GM12878 (cell line): ENCODE data around the gene MDFI. TPM values are rescaled to one million over a fixed set of nuclear protein-coding genes. Genes with fewer than 3 reads are reported as not detected.

Source experiments
- ATAC-seq: fragments of 200-7000 bp; cut with Tn5 transposase; 3 replicates; pipeline ENCODE4 v1.9.1; 2020; ENCODE audit warnings: mild to moderate bottlenecking, moderate library complexity
- BruUV-seq: library from RNA; stranded (reverse); fragments of 400-500 nt; replicated peaks from 2 replicates; lab custom pipeline; 2021; lab: Mats Ljungman, UMichigan
- CTCF ChIA-PET: fragments of 300-600 bp; sonication (Branson Sonifier 250); formaldehyde crosslinking; extraction: SDS; loops from one replicate; lab custom pipeline; 2021; ENCODE audit warnings: inconsistent platforms; lab: Yijun Ruan, JAX
- POLR2A ChIA-PET: fragments of 350-600 bp; formaldehyde crosslinking; extraction: SDS; loops from one replicate; lab custom pipeline; 2021; ENCODE audit warnings: inconsistent platforms; lab: Charles Lee
- RAD21 ChIA-PET: fragments of 300-600 bp; sonication (Branson Sonifier 250); formaldehyde crosslinking; loops from one replicate; lab custom pipeline; 2023; ENCODE audit warnings: antibody characterized with exemption; ENCODE audit not compliant: unreplicated experiment; lab: Charles Lee
- SMC1A ChIA-PET: fragments of 300-600 bp; sonication (Branson Sonifier 250); formaldehyde crosslinking; loops from one replicate; lab custom pipeline; 2023; ENCODE audit not compliant: unreplicated experiment, uncharacterized antibody; lab: Charles Lee
- DNase-seq: peaks from one replicate; pipeline ENCODE4 v3.0.0-alpha.2; 2011; ENCODE audit warnings: low read depth, low spot score
- FAIRE-seq: peaks from 3 replicates; lab custom pipeline; 2011; peaks lifted over from hg19 to GRCh38; lab: Jason Lieb, UNC
- H2AFZ ChIP-seq: 2 replicates; pipeline ENCODE4 v1.6.0; 2011; ENCODE audit warnings: low read depth, low read length, control low read depth; ENCODE audit not compliant: control insufficient read depth
- H3K27ac ChIP-seq: 2 replicates; pipeline ENCODE4 v1.5.1; 2011; ENCODE audit warnings: control low read depth; ENCODE audit not compliant: control insufficient read depth, insufficient read depth
- H3K27me3 ChIP-seq, 2 experiments: replicated peaks in 1 of 2; 2 replicates each; pipeline versions ENCODE4 v1.6.0 to v1.6.1; 2011; ENCODE audit warnings: low read length in 1 of 2; ENCODE audit not compliant: control insufficient read depth in 2 of 2, insufficient read depth in 2 of 2
- H3K36me3 ChIP-seq, 2 experiments: 2 replicates each; pipeline ENCODE4 v1.5.1; 2011; ENCODE audit warnings: low read length in 1 of 2; ENCODE audit not compliant: control insufficient read depth in 2 of 2, insufficient read depth in 2 of 2
- H3K4me1 ChIP-seq: 2 replicates; pipeline ENCODE4 v1.6.1; 2011; ENCODE audit warnings: mild to moderate bottlenecking, low read length, moderate library complexity, mixed read lengths; ENCODE audit not compliant: control insufficient read depth, insufficient read depth
- H3K4me2 ChIP-seq: 2 replicates; pipeline ENCODE4 v1.6.0; 2011; ENCODE audit warnings: control low read depth; ENCODE audit not compliant: control insufficient read depth, insufficient read depth
- H3K4me3 ChIP-seq: fragments of 200-600 bp; sonication (generic); 2 replicates; pipeline ENCODE4 v1.5.1; 2016
- H3K79me2 ChIP-seq: 2 replicates; pipeline ENCODE4 v1.6.0; 2011; ENCODE audit warnings: low read length; ENCODE audit not compliant: control insufficient read depth, insufficient read depth
- H3K9ac ChIP-seq: 2 replicates; pipeline ENCODE4 v1.8.0; 2011; ENCODE audit warnings: low read length, control low read depth, mixed read lengths; ENCODE audit not compliant: control insufficient read depth, insufficient read depth
- H3K9me3 ChIP-seq: replicated peaks from 3 replicates; pipeline ENCODE4 v1.5.1; 2011; ENCODE audit warnings: mild to moderate bottlenecking, low read length; ENCODE audit not compliant: control insufficient read depth, insufficient read depth
- H4K20me1 ChIP-seq: 2 replicates; pipeline ENCODE4 v1.6.0; 2011; ENCODE audit not compliant: control insufficient read depth, insufficient read depth
- CUX1 ChIP-seq: IDR thresholded peaks from 2 replicates; pipeline ENCODE4 v1.6.1; 2012; ENCODE audit warnings: improper control_type of control experiment, low read depth, low read length; ENCODE audit not compliant: insufficient replicate concordance
- E2F4 ChIP-seq: IDR thresholded peaks from 2 replicates; pipeline ENCODE4 v1.6.1; 2012; ENCODE audit warnings: low read depth, low read length, improper control_type of control experiment
- IKZF2 ChIP-seq, 2 experiments: fragments of 450-650 bp; IDR thresholded peaks; 2 replicates each; pipeline ENCODE4 v1.6.1; 2017; ENCODE audit warnings: mild to moderate bottlenecking in 2 of 2, moderate library complexity in 2 of 2
- PAX8 ChIP-seq: fragments of 450-650 bp; IDR thresholded peaks from 2 replicates; pipeline ENCODE4 v1.6.1; 2017; ENCODE audit warnings: mild to moderate bottlenecking, moderate library complexity
- POLR2AphosphoS5 ChIP-seq: IDR thresholded peaks from 2 replicates; pipeline ENCODE4 v1.6.1; 2011; ENCODE audit warnings: mild to moderate bottlenecking, low read length, inconsistent platforms
- YBX1 ChIP-seq: fragments of 450-650 bp; IDR thresholded peaks from 2 replicates; pipeline ENCODE4 v1.6.1; 2016; ENCODE audit warnings: antibody characterized with exemption
- ZNF687 ChIP-seq: fragments of 450-650 bp; IDR thresholded peaks from 2 replicates; pipeline ENCODE4 v1.6.1; 2017; ENCODE audit warnings: mild to moderate bottlenecking, moderate library complexity
- WGBS: methylation state at CpG from one replicate; pipeline ENCODE4 v1.1.6; 2016; ENCODE audit warnings: low lambda C conversion rate; ENCODE audit not compliant: insufficient replicate concordance, insufficient coverage; ENCODE audit errors: missing lambda C conversion rate; 5-methylcytosine and 5-hydroxymethylcytosine counted together
- in situ Hi-C: fragments of 300-500 bp; cut with MboI; formaldehyde crosslinking; loops from 9 replicates; pipeline ENCODE4 v1.14.3; 2018; ENCODE audit warnings: mixed read lengths
- intact Hi-C: fragments of 100-400 bp; cut with micrococcal nuclease; formaldehyde crosslinking; loops from one replicate; pipeline ENCODE4 v1.14.2; 2022; ENCODE audit not compliant: unreplicated experiment
- polyA plus RNA-seq, 11 experiments: library from polyadenylated mRNA; depleted of rRNA in 4 of 11; unstranded in 6 of 11; stranded (reverse) in 5 of 11; fragments of >200 nt; fragmentation: Nextera tagmentation in 4 of 11; fragmentation: Illumina TruSeq in 1 of 11; extraction: Ambion mirVana in 4 of 11; extraction: Trizol in 1 of 11; gene quantifications; 1 replicate in 1 of 11; 2 replicates in 10 of 11; pipeline versions ENCODE4 v1.2.1 to v1.2.3, GENCODE V29; 2011 to 2016; ENCODE audit warnings: inconsistent platforms in 2 of 11, missing spikeins in 2 of 11, low read depth in 1 of 11
- total RNA-seq, 4 experiments: library from RNA; depleted of rRNA in 3 of 4; stranded (reverse); fragments of >200 nt in 3 of 4; fragmentation: Illumina TruSeq in 1 of 4; extraction: Trizol in 1 of 4; gene quantifications; 2 replicates each; pipeline versions ENCODE4 v1.2.1 to v1.2.3, GENCODE V29; 2013 to 2021

MDFI gene
- total and polyA plus RNA-seq, 10 of the 15 experiments (the other 5 are each of a cell fraction or from before 2014, with no cell fraction given): not detected

- CTCF ChIA-PET: no interaction called here
These were observed 2.9 kb upstream of the MDFI start for GRCh38 chr6:41635365-41635764.

GRCh38 chr6:41636833-41637193, 1.5 kb upstream of the MDFI start:
- ChIA-PET CTCF (no interaction called here), RAD21 (no interaction called here), POLR2A (no interaction called here), SMC1A (no interaction called here)
- no peaks in the 10 kb centered on the region for H3K4me1 ChIP-seq
- H4K20me1 ChIP-seq: no peaks in the 10 kb centered on the region
- no peaks in the 10 kb centered on the region for H3K9me3 ChIP-seq
- no peaks in the 10 kb centered on the region for H3K79me2 ChIP-seq
- DNase-seq (no peak), FAIRE-seq (no peak), ATAC-seq (no peak)
- H3K4me3 ChIP-seq: no peak overlapping the region
- no TSS peak for BruUV-seq
- H3K36me3 ChIP-seq: no peaks in the 10 kb centered on the region
- no peak overlapping the region for H3K4me2 ChIP-seq
- peaks cover 8 to 18% of the 10 kb centered on the region in 2 experiments for H3K27me3 ChIP-seq
- no peak overlapping the region for H2AFZ ChIP-seq
- in situ Hi-C loops (no loop called here), intact Hi-C loops (no loop called here)
- WGBS: 63% methylated on average over 18 of the region's 31 CpGs
- H3K27ac ChIP-seq: no peak overlapping the region
- H3K9ac ChIP-seq: no peak overlapping the region
- no peak for TF ChIP-seq IKZF2 (IDR thresholded peaks at IDR 0.05)
- no peak for TF ChIP-seq YBX1
- no peak for TF ChIP-seq E2F4
- TF ChIP-seq ZNF687: no peak
- no peak for TF ChIP-seq POLR2AphosphoS5
- no peak for TF ChIP-seq CUX1

More at GRCh38 chr6:41635365-41635764, 2.9 kb upstream of the MDFI start:
- 43% methylated on average over 6 of the region's 6 CpGs for WGBS
- FAIRE-seq (no peak), ATAC-seq (no peak), DNase-seq (no peak)
- Histone ChIP-seq H3K4me3 (no peak overlapping the region), H3K4me1 (no peaks in the 10 kb centered on the region), H3K36me3 (no peaks in the 10 kb centered on the region), H4K20me1 (no peaks in the 10 kb centered on the region), H3K79me2 (no peaks in the 10 kb centered on the region), H3K9ac (no peak overlapping the region), H3K4me2 (no peak overlapping the region), H3K27ac (no peak overlapping the region), H3K9me3 (no peaks in the 10 kb centered on the region), H2AFZ (no peak overlapping the region), H3K27me3 (peaks cover 9 to 18% of the 10 kb centered on the region in 2 experiments)
- no TSS peak for BruUV-seq
- in situ Hi-C loops: no loop called here
- ChIA-PET RAD21 (no interaction called here), POLR2A (no interaction called here), SMC1A (no interaction called here)
- no peak for TF ChIP-seq PAX8
- intact Hi-C loops: no loop called here
